ENCODE results near the gene RNASET2.

Gene RNASET2, protein sequence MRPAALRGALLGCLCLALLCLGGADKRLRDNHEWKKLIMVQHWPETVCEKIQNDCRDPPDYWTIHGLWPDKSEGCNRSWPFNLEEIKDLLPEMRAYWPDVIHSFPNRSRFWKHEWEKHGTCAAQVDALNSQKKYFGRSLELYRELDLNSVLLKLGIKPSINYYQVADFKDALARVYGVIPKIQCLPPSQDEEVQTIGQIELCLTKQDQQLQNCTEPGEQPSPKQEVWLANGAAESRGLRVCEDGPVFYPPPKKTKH

DNA sequence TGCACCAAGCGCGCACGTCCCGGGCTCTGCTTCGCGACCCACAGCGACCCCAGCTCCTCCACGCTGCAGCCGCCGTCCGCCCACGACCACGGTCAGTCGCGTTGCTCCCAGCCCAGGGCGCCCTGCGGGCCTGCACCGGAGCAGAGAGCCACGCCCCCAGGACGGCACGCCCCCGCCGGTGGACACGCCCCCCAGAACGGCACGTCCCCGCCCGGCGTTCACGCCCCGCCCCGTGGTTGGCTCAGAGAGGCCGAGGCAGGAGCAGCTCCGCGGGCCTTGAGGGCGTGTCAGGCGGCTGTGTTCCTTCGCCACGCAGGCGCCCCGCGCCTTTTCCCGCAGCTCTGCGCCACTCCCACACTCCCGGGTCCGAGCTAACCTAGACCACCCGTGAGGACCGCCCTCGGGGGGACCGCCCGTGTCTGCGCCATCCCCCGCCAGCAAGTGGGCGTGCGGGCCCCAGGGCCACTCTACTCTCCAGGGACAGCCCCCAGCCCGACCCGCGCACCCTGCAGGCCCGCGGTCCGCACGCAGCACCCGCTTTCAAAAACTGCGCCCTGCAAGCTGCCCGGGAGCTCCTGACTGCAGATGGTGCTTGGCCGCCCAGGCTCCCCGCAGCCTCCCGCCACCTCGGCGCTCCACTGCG is at the start of gene RNASET2:
Gene RNASET2, minus strand, starts transcription at position 107 of the 643 bp plus-strand sequence. CDS start 368 bp downstream, outside the sequence.
- DNase-seq: peak; percentile 94

DNA sequence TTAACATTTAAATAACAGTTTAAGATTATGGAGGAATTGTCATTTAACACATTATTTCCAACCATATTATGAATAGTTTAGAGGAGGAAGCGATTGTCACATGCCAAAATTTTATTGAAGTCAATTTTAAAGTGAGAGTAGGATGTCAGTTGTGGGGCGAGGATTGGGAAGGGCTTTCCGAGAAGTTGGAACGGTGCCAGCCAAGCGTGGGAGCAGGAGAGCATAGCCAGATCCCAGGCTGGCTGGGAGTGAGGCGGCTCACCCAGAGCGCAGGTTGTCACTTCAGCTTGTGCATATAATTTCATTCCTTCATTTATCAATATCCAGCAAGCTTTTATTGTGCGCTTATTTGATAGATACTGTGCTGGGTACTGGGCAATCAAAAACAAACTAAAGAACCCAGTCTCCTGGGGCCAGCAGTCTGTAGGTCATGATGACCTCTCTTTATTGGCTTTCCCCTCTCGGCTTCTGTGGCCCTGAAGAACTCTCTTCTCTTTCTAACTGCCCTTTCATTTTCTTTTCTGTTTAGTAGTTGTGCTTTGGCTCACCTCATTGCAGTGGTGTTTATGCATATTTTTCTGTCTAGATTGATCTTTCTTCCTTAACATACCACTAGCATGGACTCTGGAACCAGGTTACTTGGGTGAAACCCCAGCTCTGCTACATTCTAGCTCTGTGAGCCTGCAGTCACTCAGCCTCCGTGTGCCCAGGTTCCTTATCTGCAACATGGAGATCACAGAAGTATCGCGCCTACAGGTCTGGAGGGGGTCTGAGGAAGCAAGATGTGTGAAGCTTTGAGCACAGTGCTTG is 49.2 kb upstream of the RNASET2 start:
- no peak for DNase-seq

DNA sequence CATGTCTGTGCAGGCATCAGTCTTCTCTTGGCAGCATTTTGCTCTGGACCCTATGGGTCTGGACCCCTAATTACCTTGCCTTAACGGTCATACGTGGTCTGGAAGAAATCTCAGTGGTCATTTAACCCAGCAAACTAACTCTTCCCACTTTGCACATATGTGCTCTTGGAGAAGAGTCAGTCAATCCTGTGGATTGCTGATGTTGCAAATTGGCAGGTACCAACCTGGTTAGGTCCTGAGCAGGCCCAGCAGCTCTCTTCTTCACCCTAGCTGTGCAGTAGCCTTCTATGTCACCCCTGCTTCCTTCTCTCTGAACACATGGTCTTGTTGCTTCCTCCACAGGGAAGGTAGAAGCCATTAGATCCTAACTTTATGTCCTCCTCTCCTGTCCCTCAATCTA is 44.4 kb upstream of the RNASET2 start:
- DNase-seq: no peak

DNA sequence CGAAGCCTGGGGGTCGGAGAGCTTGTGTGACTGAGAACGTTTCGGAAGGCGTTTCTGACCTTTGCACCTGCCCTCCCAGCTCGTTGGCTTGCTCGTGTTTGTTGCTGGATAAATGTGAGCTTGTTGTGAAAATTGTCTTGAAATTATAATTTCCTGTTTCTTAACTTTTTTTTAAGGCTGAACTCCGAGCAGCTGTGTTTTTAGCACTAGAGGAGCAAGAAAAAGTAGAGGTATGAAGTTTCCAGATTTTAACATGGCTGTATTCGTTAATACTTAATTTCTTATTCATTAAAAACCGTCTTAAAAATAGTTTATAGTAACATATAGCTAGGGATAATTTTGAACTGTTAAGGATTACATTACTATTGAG is 43.5 kb upstream of the RNASET2 start:
- no peak for DNase-seq

DNA sequence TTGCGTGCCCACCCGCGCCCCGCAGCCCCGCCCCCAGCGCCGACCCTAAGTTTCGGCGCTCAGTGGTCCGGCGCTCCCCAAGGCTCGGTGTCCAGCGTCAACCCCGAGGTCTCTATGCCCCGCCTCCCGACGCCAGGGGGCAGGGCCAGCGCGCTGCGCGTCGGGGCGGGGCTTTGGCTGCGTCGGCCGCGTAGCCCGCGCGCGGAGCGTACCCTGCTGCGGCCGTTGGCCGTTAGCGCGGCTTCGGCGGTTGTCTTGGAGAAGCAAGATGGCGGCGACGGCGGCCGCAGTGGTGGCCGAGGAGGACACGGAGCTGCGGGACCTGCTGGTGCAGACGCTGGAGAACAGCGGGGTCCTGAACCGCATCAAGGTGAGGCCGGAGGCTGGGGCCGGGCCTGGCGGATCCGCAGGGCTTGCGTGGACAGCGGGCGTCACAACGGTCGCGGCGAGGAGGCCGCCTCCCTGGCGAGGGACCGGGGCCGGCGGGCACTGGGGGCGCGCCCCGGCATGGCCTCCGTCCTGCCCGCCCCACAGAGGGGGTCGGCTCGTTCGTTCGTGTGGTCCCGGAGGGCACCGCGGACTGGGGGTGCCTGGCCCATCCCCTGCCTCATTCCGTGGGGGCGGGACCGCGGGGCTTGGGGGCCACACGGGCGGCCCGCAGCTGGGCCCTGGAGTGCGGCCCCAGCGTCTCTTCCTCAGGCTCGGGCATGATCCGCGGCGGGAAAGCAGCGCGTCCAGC is 43.0 kb upstream of the RNASET2 start, which contains the start of gene CEP43:
Gene CEP43, plus strand, starts transcription at position 253 of the 739 bp plus-strand sequence. Its CDS starts 16 bp downstream, at position 269.
- DNase-seq: peak; percentile 99

DNA sequence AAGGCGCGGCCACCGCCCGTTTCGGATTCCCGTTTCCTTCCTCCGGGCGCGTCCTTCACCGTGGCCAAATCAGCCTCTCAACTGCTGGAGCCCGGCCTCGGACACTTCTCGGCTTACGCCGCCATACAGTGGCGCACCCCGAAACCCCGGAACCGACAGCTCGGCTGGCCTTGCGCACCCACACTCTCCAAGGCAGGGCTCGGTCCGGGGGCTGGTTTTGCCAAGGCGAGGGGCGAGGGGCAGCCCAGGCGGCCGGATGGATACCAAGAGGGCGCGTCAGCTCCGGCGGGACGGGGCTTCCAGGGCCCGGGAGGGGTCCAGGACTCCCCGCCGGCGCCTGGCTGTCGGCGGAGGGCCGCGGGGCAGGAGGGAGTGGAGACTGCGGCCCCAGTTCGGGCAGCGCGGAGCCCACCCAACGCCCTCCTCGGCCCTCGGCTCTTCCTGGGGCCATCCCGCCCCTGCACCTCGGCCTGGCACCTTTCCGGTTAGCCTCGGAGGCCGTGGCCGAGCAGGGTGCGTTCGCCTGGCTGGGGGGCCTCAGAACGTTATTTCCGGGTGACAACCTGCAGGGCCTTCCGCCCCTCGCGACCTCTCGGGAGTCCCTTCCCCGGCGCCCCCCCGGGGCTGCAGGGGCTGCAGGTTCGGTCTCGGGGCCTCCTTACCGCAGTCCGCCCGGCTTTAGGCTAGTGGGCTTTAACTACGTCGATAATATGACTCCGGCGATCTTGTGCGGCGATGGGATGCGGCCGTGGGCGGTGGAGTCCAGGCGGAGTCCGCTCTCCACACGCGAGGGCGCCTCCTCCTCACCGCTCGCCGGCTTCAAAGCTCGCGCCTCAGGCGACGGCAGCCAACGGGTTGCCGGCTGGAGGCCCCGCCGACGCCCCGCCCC is 42.1 kb upstream of the RNASET2 start:
- no peak for DNase-seq

DNA sequence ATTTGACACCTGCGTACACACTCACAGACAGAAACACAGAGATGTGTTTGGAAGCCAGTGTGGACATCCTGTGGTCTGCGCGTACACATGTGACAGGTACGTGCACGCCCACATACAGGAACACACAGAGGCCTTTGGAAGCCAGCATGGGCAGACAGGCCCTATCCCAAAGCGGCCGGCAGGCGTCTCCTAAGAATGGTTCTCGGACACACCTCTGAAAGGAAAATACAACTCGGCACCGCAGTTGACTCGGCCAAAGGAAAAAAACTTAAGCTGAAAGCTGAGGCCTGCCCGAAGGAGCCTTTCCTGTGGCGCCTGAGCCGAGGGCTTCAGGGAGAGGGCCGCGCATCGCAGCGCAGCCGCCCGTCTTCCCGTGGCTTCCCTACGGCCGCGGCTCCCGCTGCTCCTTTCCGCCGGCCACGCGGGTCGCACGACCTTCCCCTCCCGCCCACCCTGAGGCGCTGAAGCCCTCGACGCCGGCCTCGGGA is 41.5 kb upstream of the RNASET2 start:
- peak; percentile 64 for DNase-seq

DNA sequence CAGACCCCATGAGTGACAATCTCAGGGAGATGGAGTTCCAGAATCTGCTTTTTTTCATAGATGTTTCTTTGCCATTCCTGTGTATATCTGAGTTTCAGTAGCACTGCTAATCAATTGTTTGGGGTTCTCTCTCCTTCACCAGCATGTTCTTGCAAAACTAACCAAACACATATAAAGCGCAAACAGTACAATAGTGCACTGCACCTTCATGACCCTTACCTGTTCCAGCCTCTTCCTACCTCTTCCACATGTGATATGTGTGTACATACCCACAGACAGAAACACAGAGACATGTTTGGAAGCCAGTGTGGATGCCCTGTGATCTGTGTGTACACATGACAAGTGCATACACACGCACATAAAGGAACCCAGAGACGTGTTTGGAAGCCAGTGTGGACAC is 41.0 kb upstream of the RNASET2 start:
- no peak for DNase-seq

DNA sequence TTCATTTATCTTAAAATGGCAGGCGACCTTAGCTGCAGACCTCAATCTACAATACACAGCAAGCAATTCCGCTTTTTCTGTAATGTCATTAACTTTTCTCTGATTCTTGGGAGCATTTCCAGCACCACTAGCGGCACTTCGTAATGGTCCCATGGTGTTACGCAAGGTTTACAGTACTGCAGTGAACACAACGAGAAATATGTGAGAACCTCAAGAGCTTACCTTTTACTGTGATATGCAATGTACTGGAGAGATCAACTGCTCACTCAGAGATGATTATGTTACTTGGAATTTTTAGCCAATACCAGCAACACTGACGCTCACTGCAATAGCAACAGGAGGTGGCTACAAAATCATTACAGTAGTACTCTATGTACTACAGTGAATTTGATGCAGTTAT is 40.1 kb upstream of the RNASET2 start:
- no peak for DNase-seq

DNA sequence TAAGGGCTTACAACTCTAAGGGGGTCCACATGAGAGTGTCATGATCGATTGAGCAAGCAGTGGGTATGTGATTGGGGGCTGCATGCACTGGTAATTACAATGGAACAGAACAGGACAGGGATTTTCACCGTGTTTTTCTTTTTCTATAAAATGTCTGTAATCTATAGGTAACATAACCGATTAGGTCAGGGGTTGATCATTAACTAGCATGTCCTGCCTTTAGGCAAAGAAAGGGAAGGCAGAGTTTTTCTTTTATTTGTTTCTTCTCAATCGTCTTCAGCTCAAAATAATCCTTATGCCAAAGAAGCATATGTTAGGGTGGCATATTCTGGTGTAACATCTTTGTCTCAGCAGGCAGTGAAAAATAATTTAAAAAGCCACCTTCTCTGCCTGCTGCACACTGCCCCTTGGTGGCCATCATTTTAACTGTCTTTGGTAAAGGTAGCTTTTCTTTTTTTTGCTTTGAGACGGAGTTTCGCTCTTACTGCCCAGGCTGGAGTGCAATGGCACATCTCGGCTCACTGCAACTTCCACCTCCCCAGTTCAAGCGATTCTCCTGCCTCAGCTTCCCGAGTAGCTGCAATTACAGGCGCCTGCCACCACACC is 33.2 kb upstream of the RNASET2 start:
- peak; percentile 32 for DNase-seq

DNA sequence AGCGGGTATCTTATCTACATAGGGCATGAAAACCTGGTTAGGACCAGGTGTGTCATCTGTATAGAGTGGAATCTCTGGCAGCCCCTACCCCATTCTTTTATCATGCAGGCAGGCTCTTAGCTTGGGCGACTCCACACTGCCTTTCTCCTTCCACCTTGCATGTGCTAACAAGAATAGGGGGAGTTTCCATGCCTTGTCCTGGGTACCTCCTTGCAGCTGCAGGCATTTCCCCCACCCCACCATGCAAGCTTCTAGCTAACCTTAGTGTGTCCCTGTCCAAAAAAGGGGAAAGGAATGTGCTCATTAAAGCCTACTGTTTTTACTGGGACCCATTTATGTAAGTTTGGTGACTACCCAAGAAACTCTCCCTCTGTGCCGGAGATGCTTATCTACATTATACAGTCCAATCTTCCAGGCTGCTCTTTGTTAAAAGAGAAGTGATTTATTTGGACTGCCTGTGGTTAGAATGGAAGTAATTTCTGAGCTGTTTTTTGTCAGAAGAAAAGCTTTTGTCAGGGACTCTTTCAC is 32.4 kb upstream of the RNASET2 start:
- no peak for DNase-seq

DNA sequence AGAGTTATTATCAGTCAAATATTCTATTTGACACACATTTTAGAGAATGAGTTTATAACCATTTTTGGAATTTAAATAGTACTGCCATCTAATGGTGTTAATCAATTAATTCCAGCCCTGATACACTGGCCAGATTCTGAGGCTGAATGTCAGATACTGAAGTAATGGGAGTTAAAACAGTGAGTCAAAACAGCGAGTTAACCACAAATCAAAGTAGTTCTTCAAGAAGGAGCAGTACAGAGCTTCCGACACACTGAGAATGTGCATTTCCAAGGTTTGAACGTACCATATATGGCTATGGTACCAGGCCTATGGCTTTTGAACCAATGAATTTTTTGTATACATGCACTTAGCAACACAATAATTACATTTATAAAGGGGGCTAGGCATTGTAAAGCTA is 31.6 kb upstream of the RNASET2 start:
- no peak for DNase-seq

DNA sequence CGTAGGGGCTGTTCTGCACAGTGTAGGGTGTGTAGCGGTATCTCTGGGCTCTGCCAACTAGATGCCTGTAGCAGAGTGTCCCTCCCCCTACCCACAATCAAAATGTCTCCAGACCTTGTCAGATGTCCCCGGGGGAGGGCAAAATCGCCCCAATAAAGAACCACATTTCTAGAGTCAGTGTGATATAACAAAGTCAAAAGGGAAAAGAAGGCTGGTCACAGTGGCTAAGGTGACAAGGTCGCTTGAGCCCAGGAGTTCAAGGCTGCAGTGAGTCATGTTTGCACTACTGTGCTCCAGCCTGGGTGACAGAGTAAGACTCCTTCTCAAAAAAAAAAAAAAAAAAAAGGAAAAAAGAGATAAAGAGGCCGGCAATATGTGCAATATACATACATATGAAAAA is 31.1 kb upstream of the RNASET2 start:
- DNase-seq: no peak

DNA sequence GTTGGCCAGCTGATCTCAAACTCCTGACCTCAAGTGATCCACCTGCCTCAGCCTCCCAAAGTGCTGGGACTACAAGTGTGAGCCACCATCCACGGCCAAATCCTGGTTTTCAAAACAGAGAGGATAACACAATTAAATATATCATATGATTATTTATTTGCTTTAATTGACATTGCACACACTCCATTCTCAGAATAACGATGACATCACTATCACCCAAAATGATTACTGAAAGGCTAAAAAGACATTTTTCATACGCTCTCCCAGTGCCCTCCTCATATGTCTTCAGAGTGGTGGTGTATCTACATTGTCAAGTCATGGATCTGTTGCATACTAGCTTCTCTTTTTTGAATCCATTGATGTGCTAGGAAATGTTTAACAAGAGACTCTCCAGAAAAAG is 24.4 kb upstream of the RNASET2 start:
- DNase-seq: no peak

DNA sequence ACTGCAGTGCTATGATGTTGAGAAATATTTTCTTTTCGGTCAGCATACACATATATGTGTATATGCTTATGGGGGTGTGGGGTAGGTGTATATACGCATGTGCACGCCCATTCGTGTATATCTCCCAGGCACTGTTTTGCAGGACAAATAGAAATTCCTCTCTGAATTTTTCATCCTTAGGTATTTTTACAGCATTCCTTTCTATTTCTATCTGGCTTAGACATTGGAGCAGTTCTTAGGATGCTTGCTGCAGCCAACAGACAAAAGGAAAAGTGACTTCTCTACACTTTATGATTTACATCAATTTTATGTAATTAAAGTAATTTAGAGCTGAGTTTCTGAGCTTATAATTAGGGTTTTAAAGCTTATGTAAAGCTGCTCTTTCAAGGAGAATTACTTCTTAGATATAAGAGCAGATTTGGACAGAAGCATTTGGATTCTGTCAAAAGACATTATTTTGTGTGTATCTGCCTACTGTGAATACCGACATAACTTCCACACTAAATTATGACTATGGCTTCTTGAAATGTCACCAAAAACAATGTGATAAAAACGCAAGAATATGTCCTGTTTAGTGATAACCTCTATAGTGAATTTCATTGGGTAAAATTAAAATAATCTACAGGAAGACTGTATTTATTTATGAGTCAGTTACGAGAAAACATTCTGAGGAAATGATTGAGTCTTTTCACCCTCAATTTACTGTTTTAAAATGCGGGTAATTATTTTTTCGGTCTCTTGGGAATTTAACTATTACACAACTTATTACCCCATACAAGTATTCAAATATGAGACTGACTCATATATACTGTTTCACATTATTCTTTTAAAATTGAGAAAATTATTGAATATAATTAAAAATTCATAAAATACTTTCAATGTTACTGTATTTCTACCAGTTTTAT is 21.5 kb upstream of the RNASET2 start:
- DNase-seq: no peak

DNA sequence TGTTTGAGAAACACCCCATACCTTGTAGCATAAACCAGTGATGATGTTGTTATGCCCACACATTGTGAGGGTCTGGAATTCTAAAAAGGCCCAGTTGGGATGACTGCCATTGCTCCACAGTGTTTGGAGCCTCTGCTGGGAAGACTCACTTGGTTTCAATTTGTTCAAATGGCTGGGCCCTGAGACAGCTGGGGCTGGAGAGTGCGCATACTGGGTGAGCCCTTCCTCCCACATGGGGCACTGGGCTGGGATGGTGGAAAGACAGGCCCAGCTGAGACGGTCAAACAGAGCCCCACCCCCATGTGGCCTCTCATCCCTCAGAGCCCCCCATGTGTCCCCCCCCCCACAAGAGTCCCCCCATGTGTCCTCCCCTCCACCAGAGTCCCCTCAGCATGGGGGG is 20.3 kb upstream of the RNASET2 start:
- DNase-seq: no peak

DNA sequence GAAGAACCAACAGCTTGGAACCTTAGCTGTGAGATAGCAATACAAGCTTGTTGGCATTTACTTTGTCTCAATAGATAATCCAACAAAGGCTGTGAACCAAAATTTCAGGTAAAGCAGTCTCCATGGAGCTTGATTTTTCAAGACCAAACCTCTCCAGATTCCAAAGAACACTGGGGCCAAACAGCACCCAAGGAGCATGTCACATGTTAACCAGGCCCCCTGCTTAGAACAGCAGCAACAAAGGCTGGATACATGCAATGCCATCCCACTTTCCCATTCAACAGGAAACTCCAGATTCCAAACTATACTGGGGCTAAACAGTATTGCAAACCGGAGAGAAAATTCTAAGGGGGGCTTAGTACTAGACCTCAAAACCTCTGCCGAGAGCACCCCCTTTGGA is 15.8 kb upstream of the RNASET2 start:
- no peak for DNase-seq

DNA sequence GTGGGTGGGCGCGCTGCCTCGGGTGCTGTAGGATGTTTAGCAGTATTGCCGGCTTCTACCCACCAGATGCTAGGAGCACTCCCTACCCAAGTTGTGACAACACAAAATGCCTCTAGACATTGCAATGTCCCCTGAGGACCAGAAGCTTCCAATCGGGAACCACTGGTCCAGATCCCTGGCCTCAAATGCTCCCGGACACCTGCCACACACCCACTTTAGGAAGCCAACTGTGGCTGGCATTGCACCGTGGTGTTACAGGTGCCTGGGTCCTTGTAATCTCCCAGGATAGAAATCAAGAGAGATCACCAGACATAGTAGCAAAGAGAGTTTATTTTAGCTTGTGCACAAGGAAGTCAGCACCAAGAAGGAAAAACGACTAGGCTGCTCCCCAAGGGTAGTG is 14.9 kb upstream of the RNASET2 start:
- DNase-seq: no peak

DNA sequence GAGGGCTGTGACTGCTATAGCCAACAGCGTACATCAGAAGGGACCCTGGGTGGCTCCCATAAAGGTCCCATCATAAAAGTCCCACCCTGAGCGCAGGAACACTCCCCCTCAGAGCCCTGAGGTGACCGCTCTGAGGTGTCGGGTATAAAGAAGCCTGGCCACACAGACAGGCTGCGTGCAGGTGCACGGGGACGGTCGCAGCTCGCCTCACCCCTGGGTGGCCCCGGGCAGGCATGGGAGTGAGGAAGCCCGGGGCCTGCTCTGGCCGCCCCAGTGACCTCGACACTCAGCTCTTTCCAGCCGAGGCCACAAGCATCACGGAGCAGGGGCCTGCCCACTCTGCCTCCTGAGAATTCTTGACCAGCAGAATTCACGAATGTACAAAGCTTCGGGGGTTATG is 14.4 kb upstream of the RNASET2 start:
- DNase-seq: no peak

DNA sequence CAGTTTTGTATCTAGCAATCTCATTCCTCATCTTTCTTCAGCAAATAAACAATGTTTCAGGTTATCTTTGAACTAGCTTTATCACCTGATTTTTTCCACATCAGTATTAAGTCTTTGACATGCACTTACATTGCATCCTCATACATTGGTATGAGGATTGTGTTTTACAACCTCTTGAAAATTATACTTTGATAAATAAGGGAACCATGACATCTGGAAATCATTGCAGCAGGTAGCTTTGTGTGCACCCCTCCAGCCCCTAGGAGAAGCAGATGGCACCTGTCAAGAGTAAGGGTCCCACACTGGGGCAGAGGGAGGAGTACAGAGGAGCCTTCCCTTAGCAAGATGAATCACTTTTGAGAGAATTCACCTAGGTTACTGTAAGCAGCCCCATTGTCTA is 13.7 kb upstream of the RNASET2 start:
- no peak for DNase-seq

All from retina (tissue), 1 donor.